NCI-H146 (cell line): ENCODE data around the gene CPNE4.
A peak's percentile ranks its signal among the peaks of the same experiment; 100 is the strongest.
"Not testable (repeated sequence)": the region's sequence is repeated elsewhere in the genome, so short reads cannot be mapped to it uniquely, and the experiment has no call there.

Source experiments
- DNase-seq: peaks from one replicate; lab custom pipeline; 2025; lab: John Stamatoyannopoulos, UW

CPNE4 gene

GRCh38 chr3:132016061-132017041 is 18.5 kb downstream of the CPNE4 start:
- DNase-seq: no peak

- DNase-seq: no peak
These were observed 20.7 kb downstream of the CPNE4 start for GRCh38 chr3:132014105-132014504.

- DNase-seq: no peak
These were observed 25.6 kb downstream of the CPNE4 start for GRCh38 chr3:132009241-132009640.

- DNase-seq: no peak
These were observed 26.0 kb downstream of the CPNE4 start for GRCh38 chr3:132008837-132009236.

DNA sequence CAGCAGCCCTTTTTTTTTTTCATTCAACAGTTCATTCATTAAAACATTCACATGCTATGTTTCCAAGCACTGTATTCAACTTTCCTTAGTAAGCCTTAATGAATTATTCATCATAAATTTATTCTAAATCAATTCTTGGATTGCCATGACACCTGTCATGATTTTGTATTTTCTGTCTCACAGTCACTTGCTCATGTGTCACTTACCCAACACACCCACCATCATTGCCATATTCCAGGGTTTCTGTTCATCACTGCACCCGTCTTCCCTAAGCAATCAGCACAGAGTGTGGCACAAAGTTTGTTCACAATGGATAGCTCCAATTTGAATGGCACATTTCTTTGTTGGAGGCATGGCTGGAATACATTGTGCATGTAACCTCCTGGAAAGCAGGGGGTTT is 27.2 kb downstream of the CPNE4 start:
- no peak for DNase-seq

GRCh38 chr3:132006605-132007204 is 28.1 kb downstream of the CPNE4 start:
- peak; percentile 46 for DNase-seq

DNA sequence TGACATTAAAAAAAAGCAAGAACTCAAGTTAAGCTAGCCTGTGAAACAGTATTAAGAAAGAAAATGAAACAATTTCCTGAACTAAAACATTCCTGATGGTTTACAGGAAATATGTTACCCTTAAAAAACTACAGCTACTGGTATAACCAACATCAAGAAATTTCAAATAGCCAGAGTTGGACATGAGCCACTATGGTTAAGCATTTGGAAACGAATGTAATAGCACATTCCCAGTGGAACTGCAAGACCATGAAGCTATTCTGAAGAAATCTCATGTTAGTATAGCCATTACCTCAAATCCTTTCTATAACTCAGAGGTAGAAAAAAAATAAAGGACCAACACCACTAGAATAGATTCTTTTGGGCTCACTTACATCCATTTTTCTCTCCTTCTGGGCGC is 30.2 kb downstream of the CPNE4 start:
- DNase-seq: no peak

DNA sequence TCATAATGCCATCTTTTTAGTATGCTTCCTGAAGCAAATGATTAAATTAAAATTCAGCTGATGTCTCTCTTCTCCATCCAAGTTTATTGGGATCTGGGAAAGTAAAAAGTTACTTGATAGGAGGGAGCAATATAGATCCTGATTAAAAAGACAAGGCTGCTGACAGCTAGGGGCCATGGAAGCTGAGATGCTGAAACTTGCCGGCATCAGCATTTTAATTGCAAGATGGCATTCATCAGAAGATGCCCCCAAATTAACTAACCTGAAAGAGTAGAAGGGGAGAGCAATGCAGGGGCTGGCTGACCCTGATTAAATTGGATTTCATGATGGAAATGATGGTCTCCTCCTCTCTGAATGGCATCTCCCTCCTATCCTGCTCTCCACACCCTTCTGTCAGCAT is 31.1 kb downstream of the CPNE4 start:
- no peak for DNase-seq

- no peak for DNase-seq
These were observed 32.8 kb downstream of the CPNE4 start for GRCh38 chr3:132001999-132002398.

DNA sequence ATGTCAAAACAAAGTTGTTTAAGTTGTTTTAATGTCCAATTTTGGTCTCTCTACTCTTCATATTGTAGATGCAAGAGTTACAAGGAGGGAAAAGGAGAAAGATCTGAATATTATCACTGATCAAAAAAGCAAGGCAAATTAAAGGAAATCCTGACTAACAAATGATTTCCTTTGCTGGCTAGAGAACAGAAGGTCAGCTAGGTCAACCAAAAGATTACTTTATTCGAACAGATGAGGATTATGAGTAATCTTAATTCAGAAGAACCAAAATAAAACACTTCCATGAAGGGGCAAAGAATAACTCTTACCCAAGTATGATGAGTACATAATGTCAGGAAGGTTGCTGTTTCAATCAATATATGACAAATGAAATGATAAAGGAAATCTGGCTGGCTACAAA is 33.8 kb downstream of the CPNE4 start:
- no peak for DNase-seq

GRCh38 chr3:131998027-131998426 is 36.8 kb downstream of the CPNE4 start:
- no peak for DNase-seq

- no peak for DNase-seq
These were observed 38.9 kb downstream of the CPNE4 start for GRCh38 chr3:131995891-131996290.

GRCh38 chr3:131989318-131989717 is 45.5 kb downstream of the CPNE4 start:
- DNase-seq: no peak

- no peak for DNase-seq
These were observed 46.6 kb downstream of the CPNE4 start for GRCh38 chr3:131988209-131988608.

- no peak for DNase-seq
These were observed 51.1 kb downstream of the CPNE4 start for GRCh38 chr3:131983689-131984088.

- DNase-seq: no peak
These were observed 53.5 kb downstream of the CPNE4 start for GRCh38 chr3:131981323-131981722.

DNA sequence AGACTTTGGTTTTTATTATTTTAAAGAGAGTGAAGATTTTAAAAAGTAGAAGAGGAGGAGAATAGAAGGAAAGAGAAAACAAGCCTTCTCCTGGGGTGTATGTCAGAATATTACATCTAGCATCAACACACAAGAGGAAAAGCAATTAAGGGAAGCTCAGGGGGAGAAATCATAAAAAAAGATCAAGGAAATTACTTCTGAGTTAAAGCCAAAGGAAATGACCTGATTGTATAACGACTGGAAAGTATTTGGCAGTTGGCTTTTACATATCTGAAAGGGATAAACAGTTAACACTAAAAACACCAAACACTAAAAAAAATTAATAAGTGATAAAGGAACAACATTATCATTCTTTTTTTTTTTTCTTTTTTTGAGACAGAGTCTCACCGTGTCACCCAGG is 58.4 kb downstream of the CPNE4 start:
- no peak for DNase-seq

DNA sequence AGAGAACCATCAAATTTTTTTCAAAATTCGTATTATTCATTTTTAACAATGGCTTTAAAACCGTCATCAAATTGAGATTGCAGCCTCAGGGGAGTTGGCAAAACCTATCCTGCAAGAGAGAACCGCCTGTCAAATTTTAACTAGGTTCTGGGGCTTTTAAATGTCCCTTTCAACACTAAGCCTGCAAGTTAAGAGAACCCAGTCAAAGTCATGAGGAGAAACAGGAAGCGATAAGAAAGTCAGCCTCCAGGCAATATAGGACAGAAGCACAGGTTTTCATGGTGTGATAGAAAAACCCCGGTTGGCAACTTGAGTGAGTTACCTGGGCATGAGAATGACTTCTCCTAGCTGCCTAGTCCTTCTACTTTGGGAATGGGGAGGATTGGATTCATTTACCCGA is 59.8 kb downstream of the CPNE4 start:
- DNase-seq: no peak

GRCh38 chr3:131973731-131974130 is 61.1 kb downstream of the CPNE4 start:
- no peak for DNase-seq

DNA sequence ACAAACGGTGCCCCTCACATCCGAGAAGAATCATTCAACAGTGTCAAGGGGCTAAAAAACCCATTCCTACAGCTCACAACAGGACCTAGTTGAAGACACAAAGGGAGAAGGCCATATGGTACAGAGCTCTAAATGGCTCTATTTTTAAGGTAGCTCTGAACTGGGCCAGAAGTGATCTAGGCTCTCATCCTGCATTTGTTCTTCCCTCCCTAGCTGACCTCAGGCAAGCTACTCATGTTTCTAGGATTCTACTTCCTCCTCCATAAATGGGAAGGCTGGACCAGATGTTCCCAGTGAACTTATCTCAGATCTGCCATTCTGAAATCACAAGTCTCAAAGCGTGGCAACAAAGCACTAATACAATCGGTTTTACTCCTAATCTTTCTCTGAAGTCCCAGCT is 62.3 kb downstream of the CPNE4 start:
- no peak for DNase-seq

DNA sequence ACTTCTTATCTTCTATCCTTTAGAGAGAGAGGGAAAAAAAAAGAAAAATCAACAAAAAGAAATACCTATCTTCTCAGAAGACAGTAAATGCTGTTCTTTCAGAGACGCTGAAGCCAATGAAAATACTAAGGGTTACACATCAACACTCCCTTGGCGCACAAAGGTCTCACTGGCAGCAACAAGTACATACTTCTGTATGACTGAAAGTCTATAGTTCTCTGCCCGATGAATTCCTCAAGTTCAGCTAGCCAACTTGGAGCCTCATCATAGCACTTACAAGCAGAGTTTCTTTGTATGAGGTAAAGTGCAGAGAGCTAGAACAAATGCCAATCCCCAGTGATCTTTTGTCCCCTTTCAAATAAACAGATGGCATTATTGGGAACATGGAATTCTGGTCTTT is 62.7 kb downstream of the CPNE4 start:
- no peak for DNase-seq

DNA sequence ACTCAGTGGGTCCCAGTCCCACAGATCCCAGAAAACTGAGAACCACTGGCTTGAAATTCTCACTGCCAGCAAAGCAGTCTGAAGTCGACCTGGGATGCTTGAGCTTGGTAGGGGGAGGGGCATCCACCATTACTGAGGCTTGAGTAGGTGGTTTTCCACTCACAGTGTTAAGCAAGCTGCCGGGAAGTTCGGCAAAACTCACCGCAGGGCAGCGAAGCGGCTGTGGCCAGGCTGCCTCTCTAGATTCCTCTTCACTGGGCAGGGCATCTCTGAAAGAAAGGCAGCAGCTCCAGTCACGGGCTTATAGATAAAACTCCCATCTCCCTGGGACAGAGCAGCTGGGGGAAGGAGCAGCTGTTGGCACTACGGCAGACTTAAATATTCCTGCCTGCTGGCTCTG is 71.4 kb downstream of the CPNE4 start:
- DNase-seq: not testable (repeated sequence)

GRCh38 chr3:131962982-131963381 is 71.8 kb downstream of the CPNE4 start:
- DNase-seq: no peak

GRCh38 chr3:131960324-131960723 is 74.5 kb downstream of the CPNE4 start:
- DNase-seq: no peak
